NCI-H524 (cell line): ENCODE measurements around the gene SYNGR4.
"Not testable (repeated sequence)": the region's sequence is repeated elsewhere in the genome, so short reads cannot be mapped to it uniquely, and the experiment has no call there.

Experiments used
- DNase-seq, 2 experiments: peaks; one replicate each; lab custom pipeline; 2025; lab: John Stamatoyannopoulos, UW

The SYNGR4 gene

GRCh38 chr19:48363810-48364597 lies at the start of gene SYNGR4, which contains the start of gene TMEM143:
SYNGR4 (plus strand) TSS chr19:48364367; CDS start chr19:48365843, 1,476 bp downstream.
TMEM143 (minus strand) TSS chr19:48363940; CDS start chr19:48363920, 20 bp downstream.
- DNase-seq: peak; percentile 99 to 100

GRCh38 chr19:48315712-48316111 lies 48.5 kb upstream of the SYNGR4 start:
- no peak for DNase-seq

GRCh38 chr19:48317708-48317960 lies 46.5 kb upstream of the SYNGR4 start:
- DNase-seq: not testable (repeated sequence)

GRCh38 chr19:48318286-48318987 lies 45.7 kb upstream of the SYNGR4 start:
- DNase-seq: no peak

GRCh38 chr19:48319647-48320541 lies 44.3 kb upstream of the SYNGR4 start:
- peak; percentile 57 to 74 for DNase-seq

- peak; percentile 90 to 93 for DNase-seq
Observed at GRCh38 chr19:48321372-48321621, 42.9 kb upstream of the SYNGR4 start.

- peak; percentile 97 to 98 for DNase-seq
Observed at GRCh38 chr19:48321622-48322591, 42.3 kb upstream of the SYNGR4 start.

- peak in 1 of 2 experiments; percentile 33 for DNase-seq
Observed at GRCh38 chr19:48325265-48325910, 38.8 kb upstream of the SYNGR4 start, which contains the start of gene EMP3. EMP3 (plus strand) TSS chr19:48325552; CDS start chr19:48326845, 1,293 bp downstream.

- DNase-seq: no peak
Observed at GRCh38 chr19:48329167-48329891, 34.8 kb upstream of the SYNGR4 start.

- DNase-seq: peak; percentile 96 to 98
Observed at GRCh38 chr19:48330012-48330681, 34.0 kb upstream of the SYNGR4 start.

GRCh38 chr19:48332351-48332661 lies 31.9 kb upstream of the SYNGR4 start:
- no peak for DNase-seq

GRCh38 chr19:48332662-48333466 lies 31.3 kb upstream of the SYNGR4 start:
- peak; percentile 100 for DNase-seq

GRCh38 chr19:48333467-48334384 lies 30.4 kb upstream of the SYNGR4 start:
- DNase-seq: peak; percentile 69 to 94

- DNase-seq: no peak
Observed at GRCh38 chr19:48338253-48338755, 25.9 kb upstream of the SYNGR4 start.

- DNase-seq: peak in 1 of 2 experiments; percentile 33
Observed at GRCh38 chr19:48338802-48339503, 25.2 kb upstream of the SYNGR4 start.

GRCh38 chr19:48340995-48341394 lies 23.2 kb upstream of the SYNGR4 start:
- peak; percentile 97 to 99 for DNase-seq
